SU-DHL-6 (cell line): Measurements from ENCODE around the gene PASK.

Experiments
- H2AFZ ChIP-seq: fragments of 200-600 bp; sonication (generic); 2 replicates; pipeline ENCODE4 v1.6.1; 2014; ENCODE audit warnings: low read depth, mild to moderate bottlenecking, moderate library complexity, mixed read lengths, antibody characterized with exemption, low read length; ENCODE audit not compliant: severe bottlenecking
- H3F3A ChIP-seq: fragments of 200-600 bp; shearing (Covaris generic); 2 replicates; pipeline ENCODE4 v1.6.0; 2016; ENCODE audit warnings: antibody characterized with exemption, mild to moderate bottlenecking; ENCODE audit not compliant: insufficient read depth
- H3K27ac ChIP-seq: fragments of 200-600 bp; sonication (generic); 2 replicates; pipeline ENCODE4 v1.5.1; 2016; ENCODE audit warnings: low read depth, mild to moderate bottlenecking, low read length, moderate library complexity, mixed read lengths
- H3K27me3 ChIP-seq: fragments of 200-600 bp; sonication (generic), shearing (Covaris generic); 2 replicates; pipeline ENCODE4 v1.6.0; 2014; ENCODE audit warnings: mild to moderate bottlenecking, low read length
- H3K36me3 ChIP-seq: fragments of 200-600 bp; sonication (generic); 2 replicates; pipeline ENCODE4 v1.6.1; 2014; ENCODE audit warnings: mild to moderate bottlenecking, low read length, mixed read lengths
- H3K4me2 ChIP-seq: fragments of 300-600, 200-600 bp; shearing (Covaris generic), sonication (generic); 2 replicates; pipeline ENCODE4 v1.6.0; 2014; ENCODE audit warnings: low read length, low read depth, mild to moderate bottlenecking; ENCODE audit not compliant: poor library complexity, severe bottlenecking
- H3K4me3 ChIP-seq: fragments of 200-600 bp; sonication (generic); 2 replicates; pipeline ENCODE4 v1.5.1; 2014; ENCODE audit warnings: antibody characterized with exemption, low read length, mild to moderate bottlenecking, mixed read lengths; ENCODE audit not compliant: insufficient read depth, poor library complexity, severe bottlenecking
- H3K79me2 ChIP-seq: fragments of 200-600 bp; sonication (generic); 2 replicates; pipeline ENCODE4 v1.6.1; 2014; ENCODE audit warnings: mild to moderate bottlenecking, low read length, moderate library complexity; ENCODE audit not compliant: insufficient read depth
- H3K9ac ChIP-seq: fragments of 200-600 bp; sonication (generic); 2 replicates; pipeline ENCODE4 v1.7.0; 2014; ENCODE audit warnings: mild to moderate bottlenecking, low read length
- H3K9me2 ChIP-seq: fragments of 200-600 bp; sonication (generic); replicated peaks from 2 replicates; pipeline ENCODE4 v1.6.1; 2014; ENCODE audit warnings: low read length; ENCODE audit not compliant: insufficient read depth
- H3K9me3 ChIP-seq: fragments of 200-600 bp; sonication (generic); 2 replicates; pipeline ENCODE4 v1.6.1; 2014; ENCODE audit warnings: low read length, mixed read lengths; ENCODE audit not compliant: insufficient read depth
- H4K20me1 ChIP-seq: fragments of 200-600 bp; sonication (generic); 2 replicates; pipeline ENCODE4 v1.6.1; 2014; ENCODE audit warnings: low read depth, mild to moderate bottlenecking, antibody characterized with exemption, low read length, moderate library complexity, mixed read lengths
- CTCF ChIP-seq: fragments of 200-600 bp; sonication (generic); IDR thresholded peaks from one replicate; pipeline ENCODE4 v1.5.1; 2017; ENCODE audit warnings: antibody characterized with exemption, mild to moderate bottlenecking, low read length, moderate library complexity; ENCODE audit not compliant: insufficient read depth, poor library complexity, severe bottlenecking
- EZH2phosphoT487 ChIP-seq: fragments of 200-600 bp; sonication (generic), shearing (Covaris generic); conservative IDR thresholded peaks from 2 replicates; pipeline ENCODE4 v1.6.1; 2018; ENCODE audit warnings: mild to moderate bottlenecking, antibody characterized with exemption, low read length, moderate library complexity, mixed read lengths

The PASK gene

GRCh38 chr2:241128266-241128665, 21.0 kb downstream of the PASK start:
- H3K4me3 ChIP-seq, result no peak overlapping the region
- no peak overlapping the region for H2AFZ ChIP-seq
- H3K27me3 ChIP-seq, result no peaks in the 10 kb centered on the region
- no peak for TF ChIP-seq CTCF
- no peak for TF ChIP-seq EZH2phosphoT487
- H3F3A ChIP-seq, result no peaks in the 10 kb centered on the region
- H3K9me3 ChIP-seq, result no peaks in the 10 kb centered on the region
- H4K20me1 ChIP-seq, result no peaks in the 10 kb centered on the region
- H3K79me2 ChIP-seq, result no peaks in the 10 kb centered on the region
- H3K9me2 ChIP-seq, result no peaks in the 10 kb centered on the region
- H3K9ac ChIP-seq, result no peak overlapping the region
- H3K4me2 ChIP-seq, result no peak overlapping the region
- H3K36me3 ChIP-seq, result no peaks in the 10 kb centered on the region
- 0 out of 2 replicates have a peak overlapping the region, but pooled peaks have one; percentile 19 for H3K27ac ChIP-seq

- Histone ChIP-seq H3F3A (0 out of 2 replicates have a peak, but pooled peaks cover 4% of the 10 kb centered on the region), H3K27ac (no peak overlapping the region), H3K9ac (no peak overlapping the region), H3K36me3 (peaks cover 2% of the 10 kb centered on the region; the same call in 1 of the 2 replicates), H3K4me3 (no peak overlapping the region), H3K27me3 (no peaks in the 10 kb centered on the region), H3K4me2 (no peak overlapping the region), H3K9me3 (no peaks in the 10 kb centered on the region), H4K20me1 (no peaks in the 10 kb centered on the region), H3K9me2 (no peaks in the 10 kb centered on the region), H2AFZ (no peak overlapping the region), H3K79me2 (no peaks in the 10 kb centered on the region)
- TF ChIP-seq EZH2phosphoT487, result no peak
- no peak for TF ChIP-seq CTCF
These were observed 22.5 kb downstream of the PASK start for GRCh38 chr2:241126771-241127202.

DNA sequence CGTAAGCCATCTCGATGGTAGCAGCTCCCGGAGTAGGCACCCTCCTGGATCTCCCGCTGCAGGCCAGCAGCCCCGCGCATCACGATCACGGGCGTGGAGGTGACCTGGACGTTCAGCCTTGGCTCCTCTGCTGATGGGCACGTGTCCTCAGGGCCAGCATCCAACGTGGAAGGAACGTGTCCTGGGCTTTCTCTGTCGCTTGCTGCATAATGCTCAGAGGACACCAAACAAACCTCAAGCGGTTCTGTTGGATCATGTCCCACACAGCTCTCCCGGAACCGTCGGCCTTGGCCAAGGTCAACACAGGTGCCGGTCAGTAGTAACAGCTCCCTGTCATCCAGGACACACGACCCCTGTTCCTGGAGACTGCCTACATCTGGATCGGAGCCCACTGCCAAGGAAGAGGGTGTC, 23.1 kb downstream of the PASK start:
- Histone ChIP-seq H3K4me2 (no peak overlapping the region), H3K36me3 (peaks cover 8% of the 10 kb centered on the region), H3K4me3 (no peak overlapping the region)

More for the DNA sequence above, 23.1 kb downstream of the PASK start:
- H3K9ac ChIP-seq, result no peak overlapping the region
- H3K9me2 ChIP-seq, result no peaks in the 10 kb centered on the region
- no peak overlapping the region for H2AFZ ChIP-seq
- no peaks in the 10 kb centered on the region for H3K9me3 ChIP-seq
- H4K20me1 ChIP-seq, result no peaks in the 10 kb centered on the region
- no peaks in the 10 kb centered on the region for H3K27me3 ChIP-seq
- no peak overlapping the region for H3K27ac ChIP-seq
- no peaks in the 10 kb centered on the region for H3K79me2 ChIP-seq
- TF ChIP-seq CTCF (no peak), EZH2phosphoT487 (no peak)
- 0 out of 2 replicates have a peak, but pooled peaks cover 4% of the 10 kb centered on the region for H3F3A ChIP-seq
